Activated T-cell treated with anti-CD3 and anti-CD28 coated beads for 1 hour (primary cell): ENCODE data around the gene RBM20.
A peak's percentile ranks its signal among the peaks of the same experiment; 100 is the strongest.
"Not testable (repeated sequence)": the region's sequence is repeated elsewhere in the genome, so short reads cannot be mapped to it uniquely, and the experiment has no call there.

Experiments
- DNase-seq: peaks from one replicate; pipeline ENCODE4 v3.0.0-alpha.2; 2020; ENCODE audit warnings: low read depth

RBM20 gene

GRCh38 chr10:110649347-110650264 is 5.5 kb downstream of the RBM20 start:
- no peak for DNase-seq

- DNase-seq: no peak
Observed at GRCh38 chr10:110650265-110650668, 6.1 kb downstream of the RBM20 start.

GRCh38 chr10:110651044-110651958 is 7.2 kb downstream of the RBM20 start:
- no peak for DNase-seq

GRCh38 chr10:110652475-110653118 is 8.5 kb downstream of the RBM20 start:
- no peak for DNase-seq

- no peak for DNase-seq
Observed at GRCh38 chr10:110655320-110655719, 11.2 kb downstream of the RBM20 start.

GRCh38 chr10:110656612-110657011 is 12.5 kb downstream of the RBM20 start:
- no peak for DNase-seq

GRCh38 chr10:110657973-110658691 is 14.0 kb downstream of the RBM20 start:
- no peak for DNase-seq

- no peak for DNase-seq
Observed at GRCh38 chr10:110659558-110659957, 15.4 kb downstream of the RBM20 start.

- DNase-seq: not testable (repeated sequence)
Observed at GRCh38 chr10:110660289-110660688, 16.2 kb downstream of the RBM20 start.

GRCh38 chr10:110661292-110661691 is 17.2 kb downstream of the RBM20 start:
- DNase-seq: no peak

- no peak for DNase-seq
Observed at GRCh38 chr10:110664483-110665420, 20.6 kb downstream of the RBM20 start.

GRCh38 chr10:110666259-110666658 is 22.1 kb downstream of the RBM20 start:
- DNase-seq: not testable (repeated sequence)

GRCh38 chr10:110666673-110667072 is 22.5 kb downstream of the RBM20 start:
- no peak for DNase-seq

GRCh38 chr10:110667620-110668343 is 23.6 kb downstream of the RBM20 start:
- no peak for DNase-seq

GRCh38 chr10:110668443-110668842 is 24.3 kb downstream of the RBM20 start:
- no peak for DNase-seq

- DNase-seq: no peak
Observed at GRCh38 chr10:110670335-110670734, 26.2 kb downstream of the RBM20 start.

GRCh38 chr10:110671788-110672579 is 27.8 kb downstream of the RBM20 start:
- peak; percentile 59 for DNase-seq

- no peak for DNase-seq
Observed at GRCh38 chr10:110672580-110672919, 28.4 kb downstream of the RBM20 start.

- no peak for DNase-seq
Observed at GRCh38 chr10:110676016-110676415, 31.9 kb downstream of the RBM20 start.
